ENCODE results near the gene TNMD. TPM values are rescaled to one million over a fixed set of nuclear protein-coding genes. Genes with fewer than 3 reads are reported as not detected.

Gene TNMD
- total and polyA plus RNA-seq, 2 of the 4 experiments (the other 2 are of a cell fraction), result not detected

GRCh38 chrX:100606753-100607152 lies 22.0 kb downstream of the TNMD start:
- no peak overlapping the region for H3K4me2 ChIP-seq (ENCODE audit: low read depth, low read length)
- H4K8ac ChIP-seq (ENCODE audit: low read depth in 2 of 2, low read length in 2 of 2), result no peak overlapping the region
- no peaks in the 10 kb centered on the region for H3K9me1 ChIP-seq (ENCODE audit: insufficient read depth, low read length)
- H2AFZ ChIP-seq (replicated peaks; ENCODE audit: low read length, poor library complexity), result no peak overlapping the region
- H4K91ac ChIP-seq (ENCODE audit: insufficient read depth, low read depth, low read length), result no peak overlapping the region
- BruUV-seq (replicated peaks), result no TSS peak
- in situ Hi-C loops (cut with MboI; ENCODE audit: low sequenced_read_pairs), result no loop called here
- H4K20me1 ChIP-seq (ENCODE audit: insufficient read depth, low read length), result no peaks in the 10 kb centered on the region
- no peak overlapping the region for H2BK15ac ChIP-seq (ENCODE audit: low read depth, low read length)
- ChIA-PET CTCF (no interaction called here), POLR2A (ENCODE audit: unreplicated experiment) (no interaction called here)
- H2BK5ac ChIP-seq (ENCODE audit: low read depth, low read length, poor library complexity, severe bottlenecking), result no peak overlapping the region
- H2BK120ac ChIP-seq (ENCODE audit: low read depth, low read length), result no peak overlapping the region
- H3K27me3 ChIP-seq (ENCODE audit: control insufficient read depth, insufficient read depth, low read length), result peaks cover 3% of the 10 kb centered on the region
- H4K5ac ChIP-seq (ENCODE audit: low read depth, low read length), result no peak overlapping the region
- no peak overlapping the region for H3K4me3 ChIP-seq (ENCODE audit: insufficient read depth, low read depth, low read length)
- H3K14ac ChIP-seq (replicated peaks; ENCODE audit: low read depth, low read length), result no peak overlapping the region
- no peaks in the 10 kb centered on the region for H3K79me1 ChIP-seq (ENCODE audit: low read depth in 1 of 2, low read length in 2 of 2)
- no peaks in the 10 kb centered on the region for H3K36me3 ChIP-seq (ENCODE audit: control insufficient read depth, insufficient read depth, low read length)
- H3K56ac ChIP-seq (ENCODE audit: extremely low read depth, insufficient read depth, low read length), result no peak overlapping the region
- no peak overlapping the region for H2BK20ac ChIP-seq (ENCODE audit: low read depth, low read length)
- no peak overlapping the region for H3K23ac ChIP-seq (ENCODE audit: low read depth, low read length)
- H2AK9ac ChIP-seq (replicated peaks; ENCODE audit: low read depth, low read length, poor library complexity), result no peak overlapping the region
- no CpG with 5 or more reads among the region's 1 CpG for WGBS, 2 experiments (ENCODE audit: extremely low coverage in 2 of 2, insufficient read length in 1 of 2)
- no peaks in the 10 kb centered on the region for H3K9me3 ChIP-seq (ENCODE audit: control insufficient read depth, insufficient read depth, low read length)
- TF ChIP-seq MAFK (IDR thresholded peaks at IDR 0.05; ENCODE audit: low read depth, low read length) (no peak), FOS (IDR thresholded peaks at IDR 0.05; ENCODE audit: low read depth, low read length) (no peak), SMC3 (IDR thresholded peaks at IDR 0.05; ENCODE audit: low read depth, low read length) (no peak)
- H3K18ac ChIP-seq (ENCODE audit: low read depth, low read length), result no peak overlapping the region
- no peak overlapping the region for H2AK5ac ChIP-seq (ENCODE audit: low read depth, low read length)
- no peaks in the 10 kb centered on the region for H3K4me1 ChIP-seq (ENCODE audit: control insufficient read depth, insufficient read depth, low read length)
- H3K4ac ChIP-seq (ENCODE audit: low read depth, low read length), result no peak overlapping the region
- H3K9ac ChIP-seq (ENCODE audit: low read depth, low read length), result no peak overlapping the region
- DNase-seq, result no peak
- ATAC-seq (ENCODE audit: low read depth), result no peak
- no peak overlapping the region for H3K27ac ChIP-seq (ENCODE audit: insufficient read depth, low read length)
- dilution Hi-C loops (cut with HindIII; ENCODE audit: low sequenced_read_pairs, unreplicated experiment), result no loop called here
- intact Hi-C loops (cut with micrococcal nuclease), result no loop called here

Measured in IMR-90 (cell line).